T-cell (primary cell): ENCODE results near the gene PPP3CB. TPM values are rescaled to one million over a fixed set of nuclear protein-coding genes. Genes with fewer than 3 reads are reported as not detected.

Experiments used
- ATAC-seq, 4 experiments: fragments of 200-7000 bp in 3 of 4; fragments of 150-1000 bp in 1 of 4; cut with Tn5 transposase; replicated peaks in 1 of 4; 1 replicate in 3 of 4; 2 replicates in 1 of 4; pipeline ENCODE4 v1.10.0; 2021; ENCODE audit warnings: moderate library complexity in 3 of 4, mild to moderate bottlenecking in 2 of 4, moderate number of reproducible peaks in 1 of 4
- CTCF ChIA-PET, 2 donors: fragments of 300-600 bp; sonication (Branson Sonifier 250); formaldehyde crosslinking; loops; one replicate each; lab custom pipeline; 2022; ENCODE audit warnings: antibody characterized with exemption in 2 of 2; lab: Charles Lee
- POLR2A ChIA-PET, 2 donors: fragments of 300-600 bp; sonication (Branson Sonifier 250); formaldehyde crosslinking; loops; one replicate each; lab custom pipeline; 2022; ENCODE audit warnings: antibody characterized with exemption in 2 of 2; lab: Charles Lee
- DNase-seq, 35 experiments: peaks; one replicate each; pipeline versions ENCODE4 v3.0.0 to v3.0.0-alpha.2; 2013 to 2023
- H3K27ac ChIP-seq: one replicate; pipeline ENCODE4 v1.5.1; 2013; ENCODE audit warnings: low read length
- H3K27me3 ChIP-seq, 2 experiments: replicated peaks in 1 of 2; 1 replicate in 1 of 2; 2 replicates in 1 of 2; pipeline versions ENCODE4 v1.6.1 to v1.7.0; 2013; ENCODE audit warnings: low read length in 1 of 2, mixed read lengths in 1 of 2; ENCODE audit not compliant: control insufficient read depth in 2 of 2, insufficient read depth in 2 of 2; ENCODE audit errors: extremely low read depth in 1 of 2
- H3K36me3 ChIP-seq, 2 donors: 1 replicate in 1 of 2; 2 replicates in 1 of 2; pipeline versions ENCODE4 v1.6.1 to v1.7.0; 2013; ENCODE audit warnings: low read length in 1 of 2; ENCODE audit not compliant: control insufficient read depth in 2 of 2, insufficient read depth in 1 of 2; ENCODE audit errors: extremely low read depth in 1 of 2
- H3K4me1 ChIP-seq, 2 experiments: 1 replicate in 1 of 2; 2 replicates in 1 of 2; pipeline versions ENCODE4 v1.6.1 to v1.7.0; 2013; ENCODE audit warnings: low read length in 2 of 2, mixed read lengths in 1 of 2; ENCODE audit not compliant: insufficient read depth in 2 of 2, control insufficient read depth in 1 of 2; ENCODE audit errors: extremely low read depth in 1 of 2
- H3K4me3 ChIP-seq, 2 donors: 1 replicate in 1 of 2; 2 replicates in 1 of 2; pipeline versions ENCODE4 v1.5.1 to v1.7.0; 2013; ENCODE audit warnings: mild to moderate bottlenecking in 2 of 2, low read length in 1 of 2, moderate library complexity in 1 of 2; ENCODE audit not compliant: control insufficient read depth in 1 of 2; ENCODE audit errors: extremely low read depth in 1 of 2
- H3K9me3 ChIP-seq: 2 replicates; pipeline ENCODE4 v1.7.0; 2013
- H3K27ac Mint-ChIP-seq, 2 donors: one replicate each; pipeline ENCODE4 v1.8.0; 2020 to 2021; ENCODE audit warnings: mild to moderate bottlenecking in 2 of 2, mixed read lengths in 2 of 2
- H3K27me3 Mint-ChIP-seq, 2 donors: one replicate each; pipeline ENCODE4 v1.8.0; 2021 to 2022; ENCODE audit warnings: mixed read lengths in 2 of 2
- H3K36me3 Mint-ChIP-seq: one replicate; pipeline ENCODE4 v1.8.0; 2021; ENCODE audit warnings: mixed read lengths
- H3K4me1 Mint-ChIP-seq, 3 donors: one replicate each; pipeline ENCODE4 v1.8.0; 2020 to 2022; ENCODE audit warnings: mixed read lengths in 3 of 3, mild to moderate bottlenecking in 1 of 3
- H3K4me3 Mint-ChIP-seq, 3 donors: one replicate each; pipeline ENCODE4 v1.8.0; 2020 to 2022; ENCODE audit warnings: mild to moderate bottlenecking in 3 of 3, mixed read lengths in 3 of 3, moderate library complexity in 3 of 3
- H3K9me3 Mint-ChIP-seq, 3 donors: one replicate each; pipeline ENCODE4 v1.8.0; 2020 to 2022; ENCODE audit warnings: mixed read lengths in 3 of 3
- WGBS: methylation state at CpG from one replicate; pipeline ENCODE4 v1.1.5; 2013; ENCODE audit warnings: missing lambda C conversion rate; ENCODE audit not compliant: insufficient coverage; 5-methylcytosine and 5-hydroxymethylcytosine counted together
- total RNA-seq, 35 experiments: library from RNA in 6 of 35; stranded (reverse) in 6 of 35; fragments of 120-200 nt in 1 of 35; gene quantifications; one replicate each; pipeline versions ENCODE4 v1.2.1 to v1.2.4 and lab custom pipeline; 2013 to 2026

The PPP3CB gene
- total RNA-seq, 5 donors from 2014 or later (not counting 1 experiment from before 2014, with no cell fraction given), result 35.5 to 39.5 (median 37.0) TPM

- Mint-ChIP-seq H3K36me3 (peaks cover 3% of the 10 kb centered on the region), H3K27ac (peak overlapping the region; percentile 53 to 74), H3K4me3 (peak overlapping the region; percentile 28 to 53 (median 47)), H3K4me1 (peaks cover 61 to 66% (median 63%) of the 10 kb centered on the region in 3 donors), H3K9me3 (no peaks in the 10 kb centered on the region), H3K27me3 (no peaks in the 10 kb centered on the region)
- Histone ChIP-seq H3K36me3 (no peaks in the 10 kb centered on the region), H3K4me3 (peak overlapping the region in 1 of 2 donors; percentile 98), H3K9me3 (no peaks in the 10 kb centered on the region), H3K4me1 (peaks cover 12 to 36% of the 10 kb centered on the region in 2 experiments), H3K27me3 (no peaks in the 10 kb centered on the region), H3K27ac (peak overlapping the region; percentile 89)
- DNase-seq (no peak), ATAC-seq (no peak)
- ChIA-PET POLR2A (interaction anchor here in 1 of 2 donors (0.6 kb wide), 1 partner anchor 135 kb away, joined by 3 read pairs; the partner anchor contains the start of gene CFAP70), CTCF (interaction anchor here in 1 of 2 donors (0.7 to 1.5 kb wide), 2 partner anchors 15 to 29 kb away, joined by 3 to 6 read pairs; no protein-coding TSS in a partner anchor)
- 86% methylated on average over 4 of the region's 15 CpGs for WGBS
Observed at GRCh38 chr10:73494213-73494612, 1.6 kb downstream of the PPP3CB start.

- ChIA-PET POLR2A (no interaction called here), CTCF (interaction anchor here in 1 of 2 donors (0.7 kb wide), 1 partner anchor 359 kb away, joined by 5 read pairs; no protein-coding TSS in a partner anchor)
- Histone ChIP-seq H3K9me3 (no peaks in the 10 kb centered on the region), H3K4me1 (peaks cover 12 to 36% of the 10 kb centered on the region in 2 experiments), H3K36me3 (no peaks in the 10 kb centered on the region), H3K4me3 (no peak overlapping the region), H3K27ac (no peak overlapping the region), H3K27me3 (no peaks in the 10 kb centered on the region)
- DNase-seq (no peak), ATAC-seq (no peak)
- Mint-ChIP-seq H3K27ac (peak overlapping the region; percentile 53 to 74), H3K36me3 (peaks cover 6% of the 10 kb centered on the region), H3K27me3 (no peaks in the 10 kb centered on the region), H3K4me3 (peak overlapping the region; percentile 28 to 53 (median 47)), H3K9me3 (no peaks in the 10 kb centered on the region), H3K4me1 (peaks cover 65 to 71% (median 66%) of the 10 kb centered on the region in 3 donors)
- WGBS, result no CpG with 5 or more reads among the region's 2 CpGs
Observed at GRCh38 chr10:73493781-73494180, 2.0 kb downstream of the PPP3CB start.

GRCh38 chr10:73486601-73487000 is 9.2 kb downstream of the PPP3CB start:
- 80% methylated on average over 1 of the region's 4 CpGs for WGBS
- Histone ChIP-seq H3K27ac (no peak overlapping the region), H3K4me1 (peaks cover 0 to 6% of the 10 kb centered on the region in 2 experiments), H3K27me3 (no peaks in the 10 kb centered on the region), H3K36me3 (peaks cover 0 to 14% of the 10 kb centered on the region in 2 donors), H3K9me3 (no peaks in the 10 kb centered on the region), H3K4me3 (no peak overlapping the region)
- DNase-seq (no peak), ATAC-seq (no peak)
- ChIA-PET CTCF (no interaction called here), POLR2A (interaction anchor here in 1 of 2 donors (0.6 kb wide), 1 partner anchor 102 kb away, joined by 4 read pairs; no protein-coding TSS in a partner anchor)
- no peaks in the 10 kb centered on the region for H3K27me3 Mint-ChIP-seq
- H3K9me3 Mint-ChIP-seq, result no peaks in the 10 kb centered on the region
- H3K4me1 Mint-ChIP-seq, result peaks cover 25 to 35% (median 34%) of the 10 kb centered on the region in 3 donors
- no peak overlapping the region for H3K27ac Mint-ChIP-seq
- no peak overlapping the region for H3K4me3 Mint-ChIP-seq
- H3K36me3 Mint-ChIP-seq, result peaks cover 20% of the 10 kb centered on the region

- no peaks in the 10 kb centered on the region for H3K4me1 ChIP-seq
- 91% methylated on average over 1 of the region's 1 CpG for WGBS
- H3K9me3 Mint-ChIP-seq, result no peaks in the 10 kb centered on the region
- H3K27ac Mint-ChIP-seq, result no peak overlapping the region
- H3K9me3 ChIP-seq, result no peaks in the 10 kb centered on the region
- CTCF ChIA-PET, result no interaction called here
- H3K4me1 Mint-ChIP-seq, result peaks cover 28 to 40% (median 33%) of the 10 kb centered on the region in 3 donors
- H3K27me3 Mint-ChIP-seq, result no peaks in the 10 kb centered on the region
- no peak for ATAC-seq
- no peak overlapping the region for H3K4me3 Mint-ChIP-seq
- no peak for DNase-seq
- H3K36me3 Mint-ChIP-seq, result peaks cover 20% of the 10 kb centered on the region
- POLR2A ChIA-PET, result no interaction called here
- no peaks in the 10 kb centered on the region for H3K27me3 ChIP-seq
- no peak overlapping the region for H3K27ac ChIP-seq
- no peak overlapping the region for H3K4me3 ChIP-seq
- peaks cover 0 to 14% of the 10 kb centered on the region in 2 donors for H3K36me3 ChIP-seq
Observed at GRCh38 chr10:73485320-73485719, 10.5 kb downstream of the PPP3CB start.

GRCh38 chr10:73480158-73480557 is 15.7 kb downstream of the PPP3CB start:
- Mint-ChIP-seq H3K4me3 (peak overlapping the region in 1 of 3 donors; percentile 13), H3K27me3 (no peaks in the 10 kb centered on the region), H3K9me3 (no peaks in the 10 kb centered on the region), H3K36me3 (peaks cover 23% of the 10 kb centered on the region), H3K4me1 (peaks cover 8 to 34% (median 31%) of the 10 kb centered on the region in 3 donors), H3K27ac (peak overlapping the region in 1 of 2 donors; percentile 52)
- H3K36me3 ChIP-seq, result peaks cover 0 to 37% of the 10 kb centered on the region in 2 donors
- no peak for DNase-seq
- H3K4me1 ChIP-seq, result peaks cover 0 to 2% of the 10 kb centered on the region in 2 experiments
- 46% methylated on average over 7 of the region's 7 CpGs for WGBS
- H3K9me3 ChIP-seq, result no peaks in the 10 kb centered on the region
- no peaks in the 10 kb centered on the region for H3K27me3 ChIP-seq
- H3K27ac ChIP-seq, result no peak overlapping the region
- H3K4me3 ChIP-seq, result no peak overlapping the region
- ChIA-PET POLR2A (no interaction called here), CTCF (no interaction called here)
- no peak for ATAC-seq

GRCh38 chr10:73478636-73479035 is 17.2 kb downstream of the PPP3CB start:
- Mint-ChIP-seq H3K4me1 (peaks cover 8 to 33% (median 28%) of the 10 kb centered on the region in 3 donors), H3K4me3 (no peak overlapping the region), H3K36me3 (peaks cover 31% of the 10 kb centered on the region), H3K27ac (peak overlapping the region in 1 of 2 donors; percentile 55), H3K27me3 (no peaks in the 10 kb centered on the region), H3K9me3 (no peaks in the 10 kb centered on the region)
- Histone ChIP-seq H3K27ac (no peak overlapping the region), H3K4me1 (peaks cover 0 to 2% of the 10 kb centered on the region in 2 experiments), H3K27me3 (no peaks in the 10 kb centered on the region), H3K36me3 (peaks cover 3 to 45% of the 10 kb centered on the region in 2 donors), H3K4me3 (no peak overlapping the region), H3K9me3 (no peaks in the 10 kb centered on the region)
- ATAC-seq (no peak), DNase-seq (no peak)
- ChIA-PET CTCF (interaction anchor here in 1 of 2 donors (1.0 kb wide), 1 partner anchor 16 kb away, joined by 6 read pairs; no protein-coding TSS in a partner anchor), POLR2A (no interaction called here)
- no CpG with 5 or more reads among the region's 3 CpGs for WGBS
